ENCODE data around the gene DUSP3.
A peak's percentile ranks its signal among the peaks of the same experiment; 100 is the strongest.

DUSP3 gene

DNA sequence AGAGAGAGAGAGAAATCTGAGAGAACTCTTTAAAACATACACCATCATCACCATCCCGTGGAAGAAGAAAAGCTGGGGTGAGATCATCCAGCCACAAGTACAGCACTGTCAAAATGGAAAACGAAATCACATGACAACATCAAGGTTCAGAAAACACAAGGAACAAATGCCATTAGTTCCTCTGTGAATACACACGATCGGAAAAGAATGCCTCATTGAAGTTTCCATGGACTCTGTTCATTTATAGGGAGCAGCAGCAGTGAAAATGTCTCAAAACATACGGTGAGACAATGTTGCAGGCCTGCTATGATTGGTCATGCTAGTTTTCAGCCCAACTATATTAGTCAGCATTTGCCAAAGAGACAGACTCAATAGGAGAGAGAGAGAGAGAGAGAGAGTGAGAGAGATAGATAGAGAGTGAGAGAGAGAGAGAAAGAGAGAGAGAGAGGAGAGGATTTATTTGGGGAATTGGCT, 5.9 kb upstream of the DUSP3 start:
- H3K4me1 ChIP-seq (ENCODE audit: control insufficient read depth, insufficient read depth, low read length, unreplicated experiment) = peaks cover 27% of the 10 kb centered on the region
- H2AFZ ChIP-seq (ENCODE audit: low read length, unreplicated experiment) = peak overlapping the region; percentile 20
- no peaks in the 10 kb centered on the region for H3K27me3 ChIP-seq (ENCODE audit: insufficient read depth, low read length)
- H3K36me3 ChIP-seq (ENCODE audit: insufficient read depth, low read length) = no peaks in the 10 kb centered on the region
- H3K4me3 ChIP-seq (ENCODE audit: low read depth, low read length) = peak overlapping the region; percentile 44
- H3K79me2 ChIP-seq (ENCODE audit: control insufficient read depth, insufficient read depth, low read length, unreplicated experiment) = no peaks in the 10 kb centered on the region
- peak overlapping the region; percentile 76 for H3K27ac ChIP-seq (ENCODE audit: low read depth, low read length)

- H3K27ac ChIP-seq (ENCODE audit: low read depth, low read length) = peak overlapping the region; percentile 76
- peaks cover 32% of the 10 kb centered on the region for H3K4me1 ChIP-seq (ENCODE audit: control insufficient read depth, insufficient read depth, low read length, unreplicated experiment)
- H3K27me3 ChIP-seq (ENCODE audit: insufficient read depth, low read length) = no peaks in the 10 kb centered on the region
- H3K79me2 ChIP-seq (ENCODE audit: control insufficient read depth, insufficient read depth, low read length, unreplicated experiment) = no peaks in the 10 kb centered on the region
- H2AFZ ChIP-seq (ENCODE audit: low read length, unreplicated experiment) = peak overlapping the region; percentile 20
- H3K4me3 ChIP-seq (ENCODE audit: low read depth, low read length) = peak overlapping the region; percentile 44; the same call in 1 of the 2 replicates
- H3K36me3 ChIP-seq (ENCODE audit: insufficient read depth, low read length) = no peaks in the 10 kb centered on the region
These were observed 5.3 kb upstream of the DUSP3 start for GRCh38 chr17:43784068-43784467.

DNA sequence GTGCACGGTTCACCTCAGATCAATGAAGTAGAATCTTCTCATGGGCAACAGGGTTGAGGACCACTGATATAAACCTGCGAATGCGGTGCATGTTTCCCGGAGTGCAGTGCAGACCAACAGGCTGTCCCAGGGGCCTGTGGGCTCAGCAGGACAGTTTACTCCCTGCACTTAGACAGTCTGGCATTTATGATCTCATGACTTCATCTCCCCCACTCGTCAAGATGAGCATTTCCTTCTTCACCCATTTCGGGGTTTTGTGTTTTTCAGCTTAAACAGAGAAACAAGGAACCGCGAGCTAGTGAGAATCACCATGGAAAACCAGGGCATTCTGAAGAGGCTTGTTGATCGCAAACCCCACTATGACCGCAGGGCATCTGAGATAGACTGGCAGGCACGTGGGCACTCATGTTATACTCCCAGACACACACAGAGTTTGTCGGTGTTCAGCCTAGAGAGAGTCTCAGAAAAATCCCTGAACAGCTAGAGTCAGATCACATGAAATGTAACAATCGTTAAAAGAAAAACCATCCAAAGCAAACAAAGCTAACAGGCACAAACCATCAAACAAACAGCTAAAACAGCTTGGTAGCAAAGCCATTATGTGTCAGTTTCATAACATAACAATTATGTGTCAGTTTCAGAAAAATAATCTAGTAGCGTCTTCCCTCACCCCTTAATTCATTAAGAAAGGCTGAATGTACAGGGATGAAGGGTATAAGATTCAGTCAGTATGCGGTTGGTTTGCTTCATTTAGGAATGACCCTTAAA, 4.3 kb upstream of the DUSP3 start:
- peak overlapping the region; percentile 20 for H2AFZ ChIP-seq (ENCODE audit: low read length, unreplicated experiment)
- peak overlapping the region; percentile 76 for H3K27ac ChIP-seq (ENCODE audit: low read depth, low read length)
- H3K79me2 ChIP-seq (ENCODE audit: control insufficient read depth, insufficient read depth, low read length, unreplicated experiment) = peaks cover under 1% of the 10 kb centered on the region
- H3K27me3 ChIP-seq (ENCODE audit: insufficient read depth, low read length) = no peaks in the 10 kb centered on the region
- peaks cover 32% of the 10 kb centered on the region for H3K4me1 ChIP-seq (ENCODE audit: control insufficient read depth, insufficient read depth, low read length, unreplicated experiment)
- no peaks in the 10 kb centered on the region for H3K36me3 ChIP-seq (ENCODE audit: insufficient read depth, low read length)
- no peak overlapping the region for H3K4me3 ChIP-seq (ENCODE audit: low read depth, low read length)

- H3K4me1 ChIP-seq (ENCODE audit: control insufficient read depth, insufficient read depth, low read length, unreplicated experiment) = peaks cover 36% of the 10 kb centered on the region
- peaks cover 23% of the 10 kb centered on the region for H3K79me2 ChIP-seq (ENCODE audit: control insufficient read depth, insufficient read depth, low read length, unreplicated experiment)
- no peak within 1 kb of the TSS for H3K27ac ChIP-seq (ENCODE audit: low read depth, low read length)
- H3K4me3 ChIP-seq (ENCODE audit: low read depth, low read length) = peak within 1 kb of the TSS; percentile 97
- 0 out of 2 replicates have a peak, but pooled peaks cover 4% of the 10 kb centered on the region for H3K36me3 ChIP-seq (ENCODE audit: insufficient read depth, low read length)
- peak within 1 kb of the TSS; percentile 94 for H2AFZ ChIP-seq (ENCODE audit: low read length, unreplicated experiment)
- H3K27me3 ChIP-seq (ENCODE audit: insufficient read depth, low read length) = no peaks in the 10 kb centered on the region
These were observed 1.4 kb upstream of the DUSP3 start, which contains the start of gene CFAP97D1 for GRCh38 chr17:43780135-43780534. Gene CFAP97D1, plus strand, starts transcription at chr17:43780435. Its CDS starts 28 bp downstream, at chr17:43780463.

DNA sequence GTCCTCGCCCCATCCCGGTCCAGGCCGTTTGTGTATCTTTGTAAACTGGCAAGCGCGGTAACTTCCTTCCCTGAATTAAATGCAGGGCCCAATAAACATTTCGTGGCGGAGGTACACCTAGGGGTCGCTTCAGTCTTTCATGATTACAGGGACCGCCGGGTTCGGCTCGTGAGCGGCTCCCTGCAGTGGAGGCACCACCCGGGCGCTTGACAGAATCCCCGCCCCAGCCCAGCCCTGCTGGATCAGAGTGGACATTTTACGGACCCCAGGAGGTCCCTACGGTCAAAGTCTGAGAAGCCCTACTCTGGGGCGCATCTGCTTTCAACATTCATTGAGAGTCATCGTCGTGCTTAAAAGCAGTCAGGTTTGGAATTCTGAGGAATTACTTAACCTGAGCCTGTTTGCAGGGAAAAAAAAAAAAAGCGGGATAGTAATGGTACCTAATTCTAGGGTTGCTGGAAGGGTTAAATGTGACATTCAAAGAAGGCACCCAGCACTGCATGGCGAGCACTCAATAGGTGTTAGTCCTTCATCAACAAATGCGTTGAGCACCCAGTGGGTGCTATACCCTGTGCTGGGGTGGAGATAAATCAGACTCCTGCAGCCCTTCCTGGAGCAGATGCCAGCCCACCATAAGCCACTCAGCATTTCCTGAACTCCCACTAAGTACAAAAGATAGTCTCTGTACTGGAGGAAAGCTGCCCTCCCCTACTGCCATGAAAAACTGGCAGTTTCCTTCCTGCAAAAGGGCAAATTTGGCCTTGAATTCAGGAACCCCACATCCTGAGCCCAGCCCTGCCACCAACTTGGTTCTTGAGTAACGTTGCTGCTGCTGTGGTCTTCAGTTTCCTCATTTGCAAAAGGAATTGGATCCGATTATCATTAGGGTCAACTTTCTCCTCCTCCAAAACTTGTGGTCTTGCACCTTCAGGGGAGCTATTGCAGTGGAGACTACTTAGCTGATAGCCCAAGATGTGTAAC, 658 bp upstream of the DUSP3 start:
- H3K27me3 ChIP-seq (ENCODE audit: insufficient read depth, low read length) = no peaks in the 10 kb centered on the region
- H3K27ac ChIP-seq (ENCODE audit: low read depth, low read length) = peak overlapping the region; percentile 92; the same call in 1 of the 2 replicates
- peaks cover 24% of the 10 kb centered on the region for H3K79me2 ChIP-seq (ENCODE audit: control insufficient read depth, insufficient read depth, low read length, unreplicated experiment)
- H3K36me3 ChIP-seq (ENCODE audit: insufficient read depth, low read length) = peaks cover 9% of the 10 kb centered on the region; the same call in 1 of the 2 replicates
- H2AFZ ChIP-seq (ENCODE audit: low read length, unreplicated experiment) = peak overlapping the region; percentile 94
- peaks cover 29% of the 10 kb centered on the region for H3K4me1 ChIP-seq (ENCODE audit: control insufficient read depth, insufficient read depth, low read length, unreplicated experiment)
- H3K4me3 ChIP-seq (ENCODE audit: low read depth, low read length) = peak overlapping the region; percentile 97

DNA sequence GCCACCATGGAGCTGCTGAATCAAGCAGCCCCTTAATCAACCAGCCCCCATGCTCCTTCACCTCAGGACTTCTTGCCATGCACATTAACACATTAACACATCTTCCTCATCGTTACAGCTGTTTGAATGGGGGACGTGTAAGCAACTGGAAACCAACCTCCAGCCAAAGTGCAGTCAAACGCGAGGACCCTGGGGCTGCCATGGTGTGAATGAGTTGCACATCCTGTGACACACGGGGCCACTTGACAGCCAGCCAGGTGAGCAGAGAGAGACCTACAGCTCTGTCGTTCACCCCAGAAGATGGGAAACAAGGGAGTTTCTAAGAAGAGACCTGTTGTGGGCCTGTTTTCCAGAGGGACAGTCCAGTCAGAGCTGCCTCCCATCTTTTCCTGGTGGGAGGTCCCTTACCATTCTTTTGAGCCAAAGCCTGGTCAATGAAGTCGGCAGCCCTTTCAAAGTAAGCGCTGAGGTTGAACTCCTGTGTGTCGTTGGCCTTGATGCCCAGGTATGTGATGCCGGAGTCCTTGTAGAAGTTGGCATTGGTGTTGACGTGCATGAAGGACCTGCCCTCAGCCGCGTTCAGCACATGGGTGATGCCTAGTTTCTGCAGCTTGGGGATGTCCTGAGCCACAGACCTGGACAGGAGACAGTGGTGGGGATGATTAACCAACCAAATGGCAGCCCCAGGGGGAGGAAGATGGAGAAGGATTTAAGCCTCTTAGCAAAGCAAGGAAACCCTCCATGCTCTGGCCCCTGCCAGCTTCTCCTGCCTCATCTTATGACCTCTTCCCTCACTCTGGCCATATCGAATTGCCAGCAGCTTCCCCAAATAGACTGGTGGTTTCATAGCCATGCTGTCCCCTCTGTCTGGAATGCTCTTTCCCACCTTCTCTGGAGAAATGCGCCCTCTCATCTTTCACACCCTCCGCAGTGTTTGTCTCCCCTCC, 4.2 kb downstream of the DUSP3 start:
- Histone ChIP-seq H3K4me1 (ENCODE audit: control insufficient read depth, insufficient read depth, low read length, unreplicated experiment) (peaks cover 9% of the 10 kb centered on the region), H3K27ac (ENCODE audit: low read depth, low read length) (no peak overlapping the region), H3K36me3 (ENCODE audit: insufficient read depth, low read length) (peaks cover 25% of the 10 kb centered on the region; the same call in 1 of the 2 replicates), H2AFZ (ENCODE audit: low read length, unreplicated experiment) (no peak overlapping the region), H3K27me3 (ENCODE audit: insufficient read depth, low read length) (no peaks in the 10 kb centered on the region), H3K79me2 (ENCODE audit: control insufficient read depth, insufficient read depth, low read length, unreplicated experiment) (peaks cover 24% of the 10 kb centered on the region), H3K4me3 (ENCODE audit: low read depth, low read length) (no peak overlapping the region)

- Histone ChIP-seq H3K27ac (ENCODE audit: low read depth, low read length) (no peak overlapping the region), H3K79me2 (ENCODE audit: control insufficient read depth, insufficient read depth, low read length, unreplicated experiment) (peaks cover 24% of the 10 kb centered on the region), H3K4me3 (ENCODE audit: low read depth, low read length) (no peak overlapping the region), H3K4me1 (ENCODE audit: control insufficient read depth, insufficient read depth, low read length, unreplicated experiment) (peaks cover 5% of the 10 kb centered on the region), H3K36me3 (ENCODE audit: insufficient read depth, low read length) (peaks cover 25% of the 10 kb centered on the region; the same call in 1 of the 2 replicates), H3K27me3 (ENCODE audit: insufficient read depth, low read length) (no peaks in the 10 kb centered on the region), H2AFZ (ENCODE audit: low read length, unreplicated experiment) (no peak overlapping the region)
These were observed 5.7 kb downstream of the DUSP3 start for GRCh38 chr17:43772877-43773648.

DNA sequence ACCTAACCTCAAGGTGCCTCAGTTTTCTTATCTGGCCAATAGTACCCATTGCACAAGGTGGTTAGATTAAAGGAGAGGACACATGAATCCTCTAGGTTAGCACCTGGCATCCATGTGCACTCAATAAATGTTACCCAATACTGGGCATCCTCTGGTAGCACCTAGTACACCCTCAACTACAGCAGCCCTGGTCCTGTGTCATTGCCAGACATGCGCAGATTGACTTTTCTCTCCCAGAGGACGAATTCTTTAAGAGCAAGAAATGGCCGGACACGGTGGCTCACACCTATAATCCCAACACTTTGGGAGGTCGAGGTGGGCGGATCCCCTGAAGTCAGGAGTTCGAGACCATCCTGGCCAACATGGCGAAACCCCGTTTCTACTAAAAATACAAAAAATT, 7.3 kb downstream of the DUSP3 start:
- peaks cover 25% of the 10 kb centered on the region; the same call in 1 of the 2 replicates for H3K36me3 ChIP-seq (ENCODE audit: insufficient read depth, low read length)
- no peak overlapping the region for H3K4me3 ChIP-seq (ENCODE audit: low read depth, low read length)
- peaks cover 9% of the 10 kb centered on the region for H3K79me2 ChIP-seq (ENCODE audit: control insufficient read depth, insufficient read depth, low read length, unreplicated experiment)
- H2AFZ ChIP-seq (ENCODE audit: low read length, unreplicated experiment) = no peak overlapping the region
- H3K27ac ChIP-seq (ENCODE audit: low read depth, low read length) = no peak overlapping the region
- H3K27me3 ChIP-seq (ENCODE audit: insufficient read depth, low read length) = no peaks in the 10 kb centered on the region
- no peaks in the 10 kb centered on the region for H3K4me1 ChIP-seq (ENCODE audit: control insufficient read depth, insufficient read depth, low read length, unreplicated experiment)

DNA sequence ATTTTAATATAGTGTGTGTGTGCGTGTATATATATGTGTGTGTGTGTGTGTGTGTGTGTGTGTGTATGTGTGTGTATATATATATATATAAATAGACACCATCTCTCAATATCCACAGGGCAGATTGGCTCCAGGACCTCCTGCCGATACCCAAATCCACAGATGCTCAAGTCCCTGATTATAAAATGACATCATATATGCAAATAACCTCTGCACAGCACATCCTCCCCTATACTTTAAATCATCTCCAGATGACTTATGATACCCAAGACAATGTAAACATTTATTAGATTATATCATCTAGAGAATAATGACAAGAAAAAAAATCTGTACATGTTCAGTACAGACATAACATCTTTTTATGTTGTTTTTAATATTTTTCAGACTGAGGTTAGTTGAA, 7.8 kb downstream of the DUSP3 start:
- Histone ChIP-seq H2AFZ (ENCODE audit: low read length, unreplicated experiment) (no peak overlapping the region), H3K4me1 (ENCODE audit: control insufficient read depth, insufficient read depth, low read length, unreplicated experiment) (no peaks in the 10 kb centered on the region), H3K4me3 (ENCODE audit: low read depth, low read length) (no peak overlapping the region), H3K36me3 (ENCODE audit: insufficient read depth, low read length) (peaks cover 25% of the 10 kb centered on the region; the same call in 1 of the 2 replicates), H3K79me2 (ENCODE audit: control insufficient read depth, insufficient read depth, low read length, unreplicated experiment) (peaks cover 4% of the 10 kb centered on the region), H3K27me3 (ENCODE audit: insufficient read depth, low read length) (no peaks in the 10 kb centered on the region), H3K27ac (ENCODE audit: low read depth, low read length) (no peak overlapping the region)
